HG03457 (cell line): ENCODE measurements around the gene XG.
"Not testable (repeated sequence)": the region's sequence is repeated elsewhere in the genome, so short reads cannot be mapped to it uniquely, and the experiment has no call there.

Source experiments
- ATAC-seq: cut with Tn5 transposase; IDR thresholded peaks from one replicate; pipeline ENCODE4 v1.9.1; 2021; ENCODE audit warnings: moderate number of reproducible peaks; ENCODE audit not compliant: unreplicated experiment

XG gene

DNA sequence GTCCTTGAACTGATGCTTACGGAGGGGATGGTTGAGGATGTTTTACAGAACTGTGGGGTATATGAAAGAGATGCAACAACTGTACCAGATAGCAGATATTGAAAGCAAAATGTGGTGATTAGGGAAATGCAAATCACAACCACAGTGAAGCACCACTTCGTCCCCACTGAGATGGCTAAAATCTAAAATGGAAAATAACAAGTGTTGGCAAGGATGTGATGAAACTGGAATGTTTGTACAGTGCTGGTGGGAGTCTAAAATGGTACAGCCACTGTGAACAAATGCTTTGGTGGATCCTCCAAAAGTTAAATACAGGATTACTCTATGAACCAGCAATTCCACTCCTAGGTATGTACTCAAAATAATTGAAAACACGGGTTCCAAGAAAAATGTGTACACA is 22.9 kb downstream of the XG start:
- no peak for ATAC-seq

DNA sequence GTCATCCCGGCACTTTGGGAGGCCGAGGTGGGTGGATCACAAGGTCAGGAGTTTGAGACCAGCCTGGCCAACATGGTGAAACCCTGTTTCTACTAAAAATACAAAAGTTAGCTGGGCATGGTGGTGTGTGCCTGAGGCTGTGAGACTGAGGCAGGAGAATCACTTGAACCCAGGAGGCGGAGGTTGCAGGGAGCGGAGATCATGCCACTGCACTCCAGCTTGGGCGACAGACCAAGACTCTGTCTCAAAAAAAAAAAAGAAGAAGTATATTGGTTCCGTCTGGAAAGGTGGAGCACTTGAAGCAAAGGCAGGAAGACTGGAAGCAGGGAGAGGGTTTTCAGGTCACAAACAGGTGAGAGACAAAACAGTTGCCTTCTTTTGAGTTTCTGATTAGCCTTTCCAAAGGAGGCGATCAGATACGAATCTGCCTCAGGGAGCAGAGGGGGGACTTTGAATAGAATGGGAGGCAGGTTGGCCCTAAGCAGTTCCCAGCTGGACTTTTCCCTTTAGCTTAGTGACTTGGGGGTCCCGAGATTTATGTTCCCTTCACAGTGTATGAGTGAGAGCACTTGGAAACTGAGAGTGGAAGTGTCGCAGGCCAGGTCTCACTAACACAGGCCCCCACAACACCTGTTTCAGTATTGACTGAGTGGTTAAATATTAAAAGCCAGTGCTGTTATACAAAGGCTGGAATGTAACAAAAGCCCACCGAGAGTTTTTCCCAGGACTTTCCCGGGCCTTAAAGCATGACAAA is 28.8 kb downstream of the XG start:
- not testable (repeated sequence) for ATAC-seq

DNA sequence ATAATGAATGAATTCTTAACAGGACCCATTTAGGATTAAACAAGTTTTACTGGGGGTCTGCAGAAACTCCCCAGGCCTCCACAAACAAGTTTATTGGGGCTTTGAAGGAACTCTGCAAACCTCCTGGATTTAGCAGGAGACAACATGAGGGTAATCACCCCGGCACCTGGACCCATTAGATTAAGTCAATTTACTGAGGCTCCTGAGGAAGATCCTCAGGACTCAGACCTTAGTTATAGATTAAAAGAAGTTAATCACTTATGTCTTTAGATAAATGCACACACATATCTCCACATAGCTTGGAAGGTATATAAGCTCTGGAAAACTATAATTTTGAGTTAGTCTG is 29.4 kb downstream of the XG start:
- no peak for ATAC-seq

DNA sequence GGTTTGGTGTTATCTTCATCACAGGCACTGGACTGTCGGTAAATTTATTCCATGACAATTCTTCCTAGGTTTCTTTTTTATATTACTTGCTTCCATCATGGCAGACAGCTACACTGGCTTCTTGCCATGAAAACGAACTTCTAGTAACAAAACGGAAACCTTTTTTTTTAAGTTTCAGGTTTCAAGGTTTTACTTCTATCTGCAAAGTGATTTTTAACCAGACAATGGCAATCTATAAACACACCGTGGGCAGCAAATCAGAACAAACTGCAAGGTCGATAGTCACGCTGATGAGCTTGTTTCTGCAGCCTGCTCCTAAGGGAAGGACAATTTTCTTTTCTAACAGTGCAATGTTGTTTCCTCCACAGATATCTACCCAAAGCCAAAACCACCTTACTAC is 29.9 kb downstream of the XG start:
- ATAC-seq = no peak

DNA sequence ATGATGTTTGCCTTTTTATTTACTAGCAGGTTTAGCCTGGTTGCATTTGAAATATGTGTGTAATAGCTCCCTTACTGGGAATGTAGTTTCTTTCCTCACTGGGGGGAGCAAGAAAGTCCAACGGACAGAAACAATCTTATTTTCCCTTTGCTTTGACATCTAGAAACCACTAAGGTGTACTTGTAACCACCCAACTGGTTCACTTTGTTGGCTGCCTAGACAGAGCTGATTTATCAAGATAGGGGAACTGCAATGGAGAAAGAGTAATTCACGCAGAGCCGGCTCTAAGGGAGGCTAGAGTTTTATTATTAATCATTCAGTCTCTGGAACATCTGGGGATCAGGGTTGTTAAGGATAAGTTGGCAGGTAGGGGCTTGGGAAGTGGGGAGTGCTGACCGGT is 30.3 kb downstream of the XG start:
- ATAC-seq = no peak

DNA sequence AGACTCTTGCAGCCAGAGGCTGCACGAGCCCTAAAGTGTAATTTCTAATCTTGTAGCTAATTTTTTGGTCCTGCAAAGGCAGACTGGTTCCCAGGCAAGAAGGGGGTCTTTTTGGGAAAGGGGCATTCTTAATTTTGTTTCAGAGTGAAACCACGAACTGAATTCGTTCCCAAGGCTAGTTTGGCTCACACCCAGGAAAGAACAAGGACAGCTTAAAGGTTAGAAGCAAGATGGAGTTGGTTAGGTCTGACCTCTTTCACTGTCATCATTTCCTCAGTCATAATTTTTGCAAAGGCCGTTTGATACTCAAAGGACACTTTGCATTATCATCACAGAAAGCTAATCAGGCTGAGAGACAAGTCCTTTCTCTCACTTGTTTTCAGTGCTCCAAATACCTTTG is 30.9 kb downstream of the XG start:
- ATAC-seq = no peak

DNA sequence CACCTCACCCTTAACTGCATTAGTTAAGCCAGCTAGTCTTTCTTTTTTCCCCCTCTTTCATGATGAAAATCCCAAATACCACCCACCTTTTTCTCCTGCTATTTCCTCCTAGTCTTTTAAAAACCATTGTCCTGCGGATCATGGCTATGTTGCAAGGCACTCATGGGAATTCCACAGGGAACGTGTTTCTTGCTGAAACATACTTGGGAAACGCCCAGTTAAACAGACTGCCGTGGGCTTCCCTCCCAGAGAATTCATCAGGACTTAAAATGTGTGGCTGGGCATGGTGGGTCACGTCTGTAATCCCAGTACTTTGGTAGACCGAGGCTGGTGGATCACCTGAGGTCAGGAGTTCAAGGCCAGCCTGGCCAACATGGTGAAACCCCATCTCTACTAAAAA is 32.2 kb downstream of the XG start:
- no peak for ATAC-seq

DNA sequence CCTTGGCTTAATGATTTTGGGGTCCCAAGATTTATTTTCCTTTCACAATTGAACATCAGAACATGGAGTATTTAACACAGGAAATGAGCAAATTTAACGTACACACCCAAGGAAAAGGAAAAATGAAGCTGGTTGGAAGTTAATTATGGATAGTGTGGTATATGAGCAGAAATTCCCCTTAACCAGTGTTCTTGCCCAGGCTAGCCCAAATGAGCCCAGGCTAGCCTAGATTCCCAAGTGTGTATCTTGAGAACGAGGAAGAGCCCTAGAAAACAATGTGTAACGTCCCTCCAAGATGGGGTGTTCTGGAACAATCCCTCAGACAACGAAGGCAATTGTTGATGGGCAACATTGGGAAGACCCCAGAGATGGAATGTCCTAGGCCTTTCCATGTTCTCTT is 33.7 kb downstream of the XG start:
- no peak for ATAC-seq

DNA sequence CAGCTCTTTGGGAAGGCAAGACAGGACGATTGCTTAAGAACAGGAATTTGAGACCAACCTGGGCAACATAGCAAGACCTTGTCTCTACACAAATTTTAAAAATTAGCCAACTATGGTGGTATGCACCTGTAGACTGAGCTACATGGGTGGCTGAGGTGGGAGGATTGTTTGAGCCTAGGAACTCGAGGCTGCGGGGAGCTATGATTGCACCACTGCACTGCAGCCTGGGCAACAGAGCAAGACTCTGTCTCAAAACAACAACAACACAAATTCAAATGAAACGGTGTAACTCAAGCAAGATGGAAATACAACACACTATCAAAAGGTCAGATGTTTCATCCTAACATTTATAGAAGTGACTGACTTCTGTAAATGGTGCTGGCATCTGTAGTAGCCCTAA is 37.1 kb downstream of the XG start:
- ATAC-seq = no peak

DNA sequence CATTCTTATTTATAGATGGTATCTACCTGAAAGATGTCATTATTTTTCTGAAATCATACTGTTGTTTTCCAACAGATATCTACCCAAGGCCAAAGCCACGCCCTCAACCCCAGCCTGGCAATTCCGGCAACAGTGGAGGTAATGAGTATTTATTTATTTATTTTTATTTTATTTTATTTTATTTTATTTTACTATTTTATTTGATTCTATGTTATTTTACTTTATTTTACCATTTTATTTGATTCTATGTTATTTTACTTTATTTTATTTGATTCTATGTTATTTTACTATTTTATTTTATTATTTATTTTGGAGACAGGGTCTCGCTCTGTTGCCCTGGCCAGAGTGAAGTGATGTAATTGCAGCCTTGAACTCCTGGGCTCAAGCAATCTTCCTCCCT is 37.7 kb downstream of the XG start:
- no peak for ATAC-seq

DNA sequence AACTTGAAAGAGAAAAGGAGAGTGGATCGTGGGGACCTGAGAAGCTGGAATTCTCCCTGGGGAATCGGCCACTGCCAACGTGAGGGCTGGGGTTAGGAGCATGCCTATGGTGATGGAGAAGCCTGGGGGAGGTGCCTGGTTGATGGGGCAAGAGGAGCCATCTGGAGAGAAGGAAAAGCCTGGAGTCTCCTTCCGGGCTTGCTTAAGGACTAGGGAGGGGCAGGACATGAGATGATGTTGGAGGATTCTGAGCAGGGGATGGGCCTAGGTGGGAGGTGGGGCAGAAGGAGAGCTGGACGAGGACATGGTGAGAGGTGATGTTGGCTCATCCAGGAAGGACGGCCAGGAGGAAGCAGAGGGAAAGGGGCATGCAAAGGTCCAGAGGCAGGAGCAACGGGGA is 41.9 kb downstream of the XG start:
- no peak for ATAC-seq

DNA sequence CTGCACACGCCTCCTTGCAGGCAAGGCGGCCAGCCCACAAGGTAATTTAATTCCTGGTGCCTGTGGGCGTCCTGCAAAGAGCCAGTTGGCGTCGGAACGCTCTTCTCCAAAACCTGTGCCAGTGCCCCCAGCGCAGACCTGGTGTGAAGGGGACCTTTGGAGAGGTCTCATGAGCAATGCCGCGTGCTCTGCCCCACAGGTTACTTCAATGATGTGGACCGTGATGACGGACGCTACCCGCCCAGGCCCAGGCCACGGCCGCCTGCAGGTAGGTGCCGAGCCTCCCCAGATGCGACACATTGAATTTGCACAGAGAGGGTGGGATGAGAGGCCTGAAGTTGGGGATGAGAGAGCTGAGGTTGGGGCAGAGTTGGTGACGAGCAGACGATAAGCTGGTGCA is 42.5 kb downstream of the XG start:
- ATAC-seq = no peak

DNA sequence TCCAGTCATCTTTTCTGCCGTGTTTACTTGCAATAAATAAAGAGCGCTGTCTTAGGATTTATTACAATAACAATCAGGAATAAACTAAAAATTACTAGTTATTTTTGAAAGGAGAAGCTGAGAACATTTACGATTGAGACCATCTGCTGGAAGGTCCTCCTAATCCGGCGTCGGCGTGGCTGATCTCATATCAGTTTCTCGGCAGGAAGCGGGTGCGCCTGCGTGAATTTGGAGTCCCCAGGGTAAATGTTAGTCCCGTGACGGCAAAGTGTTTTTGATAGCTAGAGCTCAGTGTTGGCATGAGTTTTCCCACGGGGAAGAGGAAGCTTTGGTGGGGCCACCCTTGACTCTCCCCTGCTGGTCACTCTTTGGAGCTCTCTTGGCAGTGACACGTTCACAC is 45.0 kb downstream of the XG start:
- ATAC-seq = not testable (repeated sequence)

DNA sequence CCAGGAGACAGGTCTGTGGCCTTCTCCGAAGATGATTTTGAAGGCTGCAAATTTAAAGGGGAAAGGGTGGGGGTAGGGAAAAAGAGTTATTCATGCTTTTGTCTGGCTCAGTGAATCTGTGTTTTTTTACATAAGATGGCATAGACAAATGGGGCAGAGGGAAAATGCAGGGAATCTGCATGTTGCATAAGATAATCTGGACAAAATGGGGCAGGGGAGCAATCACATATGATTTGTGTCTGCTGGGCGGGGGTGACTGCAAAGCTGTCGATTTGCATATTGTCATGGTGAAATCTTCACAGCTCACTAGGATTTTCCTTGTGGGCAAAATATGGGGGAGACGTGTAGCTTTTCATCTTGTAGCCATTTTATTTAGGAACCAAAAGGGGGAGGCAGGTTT is 47.5 kb downstream of the XG start:
- ATAC-seq = no peak

DNA sequence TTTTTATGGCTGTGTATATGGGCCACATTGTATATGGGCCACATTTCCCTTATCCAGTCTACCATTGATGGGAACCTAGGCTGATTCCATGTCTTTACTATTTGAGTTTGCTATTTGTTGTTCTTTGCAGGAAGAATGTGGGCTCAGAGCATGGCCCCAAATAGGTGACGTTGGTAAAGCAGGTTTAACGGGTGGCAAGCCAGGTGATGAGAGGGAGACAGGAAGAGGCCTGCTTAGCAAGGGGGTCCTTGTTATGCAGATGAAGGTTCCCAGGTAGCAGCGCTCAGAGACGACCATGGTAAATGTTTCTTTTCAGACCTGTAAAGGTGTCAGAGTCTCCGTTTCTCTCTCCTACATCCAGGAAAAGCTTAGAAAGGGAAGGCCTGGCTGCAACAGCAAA is 48.1 kb downstream of the XG start:
- ATAC-seq = not testable (repeated sequence)

DNA sequence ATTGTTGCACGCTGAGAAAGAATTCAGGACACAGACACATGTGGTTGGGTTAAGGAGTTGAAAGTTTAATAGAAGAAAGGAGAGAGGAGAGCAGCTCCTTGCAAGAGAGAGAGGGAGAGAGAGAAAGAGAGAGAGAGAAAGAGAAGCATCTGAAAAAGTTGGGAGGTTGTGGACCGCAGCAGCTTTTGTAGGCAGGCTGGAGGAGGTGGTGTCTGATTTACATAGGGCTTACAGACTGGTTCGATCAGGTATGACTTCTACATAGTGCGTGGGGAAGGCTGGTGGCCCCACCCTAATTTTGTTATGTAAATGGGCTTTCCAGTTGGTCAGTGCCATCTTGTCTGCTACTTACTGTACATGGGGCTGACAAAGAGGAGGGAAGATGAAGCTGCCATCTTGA is 49.4 kb downstream of the XG start:
- no peak for ATAC-seq

DNA sequence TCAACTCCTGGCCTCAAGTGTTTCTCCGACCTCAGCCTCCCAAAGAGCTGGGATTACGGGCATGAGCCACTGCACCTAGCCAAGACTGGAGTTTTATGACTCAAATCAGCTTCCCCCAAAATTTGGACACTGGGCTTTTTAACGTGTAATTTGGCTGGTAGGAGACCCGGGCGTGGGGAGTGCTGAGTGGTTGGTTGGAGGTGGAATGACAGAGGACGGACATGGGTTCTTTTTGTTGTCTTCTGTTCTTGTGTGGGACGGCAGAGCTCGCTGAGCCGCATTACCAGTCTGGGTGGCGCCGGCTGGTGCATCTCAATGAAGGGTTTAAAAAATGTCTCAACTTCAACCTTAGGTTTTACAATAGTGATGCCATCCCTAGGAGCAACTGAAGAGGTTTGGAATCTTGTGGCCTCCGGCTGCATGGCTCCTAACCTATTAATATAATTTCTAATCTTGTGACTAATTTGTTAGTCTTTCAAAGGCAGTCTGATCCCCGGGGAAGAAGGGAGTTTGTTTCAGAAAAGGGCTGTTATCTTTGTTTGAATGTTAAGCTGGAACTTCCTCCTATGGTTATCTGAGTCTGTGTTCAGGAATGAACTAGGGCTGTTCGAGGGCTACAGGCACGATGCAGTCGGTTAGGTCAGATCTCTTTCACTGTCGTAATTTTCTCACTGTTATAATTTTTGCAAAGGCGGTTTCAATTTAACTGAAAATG is 50.7 kb downstream of the XG start:
- not testable (repeated sequence) for ATAC-seq

DNA sequence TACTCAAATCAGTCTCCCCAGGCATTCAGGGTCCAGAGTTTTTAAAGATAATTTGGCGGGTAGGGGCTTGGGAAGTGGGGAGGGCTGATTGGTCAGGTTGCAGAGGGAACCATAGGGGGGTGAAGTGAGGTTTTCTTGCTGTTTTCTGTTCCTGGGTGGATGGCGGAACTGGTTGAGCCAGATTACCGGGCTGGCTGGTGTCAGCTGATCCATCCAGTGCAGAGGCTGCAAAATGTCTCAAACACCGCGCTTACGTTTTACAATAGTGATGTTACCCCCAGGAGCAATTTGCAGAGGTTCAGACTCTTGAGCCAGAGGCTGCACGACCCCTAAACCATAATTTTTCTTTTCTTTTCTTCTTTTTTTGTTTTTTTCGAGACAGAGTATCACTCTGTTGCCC is 51.6 kb downstream of the XG start:
- ATAC-seq = not testable (repeated sequence)

DNA sequence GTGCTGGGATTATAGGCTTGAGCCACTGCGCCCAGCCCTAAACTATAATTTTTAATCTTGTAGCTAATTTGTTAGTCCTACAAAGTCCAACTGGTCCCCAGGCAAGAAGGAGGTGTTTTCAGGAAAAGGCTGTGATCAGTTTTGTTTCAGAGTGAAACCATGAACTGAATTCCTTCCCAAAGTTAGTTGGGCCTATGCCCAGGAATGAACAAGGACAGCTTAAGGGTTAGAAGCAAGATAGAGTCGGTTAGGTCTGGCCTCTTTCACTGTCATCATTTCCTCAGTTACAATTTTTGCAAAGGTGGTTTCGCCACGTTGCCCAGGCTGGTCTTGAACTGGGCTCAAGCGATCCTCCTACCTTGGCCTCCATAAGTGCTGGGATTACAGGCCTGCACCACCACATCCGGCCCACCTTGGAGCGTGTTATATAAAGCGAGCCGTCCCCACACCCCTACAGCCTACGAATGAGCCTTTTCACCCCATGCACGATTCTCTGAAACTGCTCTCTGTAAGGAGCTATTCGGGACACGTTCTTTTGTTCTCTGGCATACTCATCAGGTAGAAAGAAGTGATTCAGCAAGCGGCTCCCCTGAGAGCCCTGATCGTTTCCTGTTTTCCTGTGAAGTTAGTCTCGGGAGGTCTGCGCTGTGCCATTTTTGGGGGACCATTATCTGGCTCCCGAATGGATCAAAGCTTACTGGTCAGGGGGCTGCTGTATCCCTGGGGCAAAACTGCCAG is 52.4 kb downstream of the XG start:
- ATAC-seq = not testable (repeated sequence)

DNA sequence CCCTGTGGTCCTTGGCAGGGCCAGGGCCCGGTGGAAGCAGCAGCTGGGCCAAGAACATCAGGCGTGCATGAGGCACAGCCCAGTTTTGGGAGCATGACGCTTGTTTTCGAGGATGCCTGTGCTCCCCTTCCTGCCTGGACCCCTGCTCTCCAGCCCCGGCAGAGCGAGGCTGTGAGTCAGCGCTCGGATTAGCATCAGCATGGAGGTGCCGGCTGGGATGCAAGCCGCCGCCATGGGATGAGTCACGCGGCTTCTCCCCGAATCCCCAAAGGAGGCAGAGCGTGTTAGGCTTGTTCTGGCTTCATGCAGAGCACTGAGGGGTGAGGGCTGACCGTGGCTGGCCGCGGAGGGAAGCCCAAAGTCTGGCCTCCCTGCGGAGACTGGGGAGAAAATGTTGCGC is 53.0 kb downstream of the XG start:
- ATAC-seq = not testable (repeated sequence)

DNA sequence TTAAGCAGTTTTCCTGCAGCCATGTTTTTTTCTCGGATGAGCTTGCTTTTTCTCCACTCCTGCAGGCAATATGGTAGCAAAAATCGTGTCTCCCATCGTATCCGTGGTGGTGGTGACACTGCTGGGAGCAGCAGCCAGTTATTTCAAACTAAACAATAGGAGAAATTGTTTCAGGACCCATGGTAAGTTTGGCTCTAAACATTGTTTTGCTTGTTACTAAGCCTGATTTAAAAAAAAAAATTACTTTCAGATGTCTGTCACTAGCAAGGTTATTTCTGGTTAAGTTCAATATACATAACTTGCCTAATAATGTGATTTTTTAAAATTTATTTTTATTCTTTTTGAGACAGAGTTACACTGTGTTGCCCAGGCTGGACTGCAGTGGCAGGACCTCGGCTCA is 59.4 kb downstream of the XG start:
- no peak for ATAC-seq
